Activated naive CD8-positive, alpha-beta T cell treated with anti-CD3 and anti-CD28 coated beads, Interleukin-2, amount 50 U/mL, for 24 hours (primary cell): ENCODE data around the gene MAD1L1.

ENCODE experiments used
- ATAC-seq: fragments of 150-1000 bp; cut with Tn5 transposase; one replicate; pipeline ENCODE4 v1.10.0; 2021
- DNase-seq: peaks from one replicate; pipeline ENCODE4 v3.0.0; 2021
- H3K27ac Mint-ChIP-seq: one replicate; pipeline ENCODE4 v1.8.0; 2021; ENCODE audit warnings: mild to moderate bottlenecking, mixed read lengths
- H3K27me3 Mint-ChIP-seq: one replicate; pipeline ENCODE4 v1.8.0; 2021; ENCODE audit warnings: mixed read lengths
- H3K36me3 Mint-ChIP-seq: one replicate; pipeline ENCODE4 v1.8.0; 2021; ENCODE audit warnings: low read depth, mixed read lengths
- H3K4me1 Mint-ChIP-seq: one replicate; pipeline ENCODE4 v1.8.0; 2021; ENCODE audit warnings: mixed read lengths
- H3K4me3 Mint-ChIP-seq: one replicate; pipeline ENCODE4 v1.8.0; 2021; ENCODE audit warnings: mild to moderate bottlenecking, moderate library complexity, mixed read lengths
- H3K9me3 Mint-ChIP-seq: one replicate; pipeline ENCODE4 v1.8.0; 2021; ENCODE audit warnings: mixed read lengths

The MAD1L1 gene

GRCh38 chr7:2211259-2211880, 21.4 kb downstream of the MAD1L1 start:
- no peak overlapping the region for H3K4me3 Mint-ChIP-seq
- H3K27me3 Mint-ChIP-seq, result no peaks in the 10 kb centered on the region
- no peak for DNase-seq
- H3K9me3 Mint-ChIP-seq, result no peaks in the 10 kb centered on the region
- H3K27ac Mint-ChIP-seq, result no peak overlapping the region
- no peak for ATAC-seq
- H3K4me1 Mint-ChIP-seq, result peaks cover 19% of the 10 kb centered on the region
- H3K36me3 Mint-ChIP-seq, result peaks cover 41% of the 10 kb centered on the region

DNA sequence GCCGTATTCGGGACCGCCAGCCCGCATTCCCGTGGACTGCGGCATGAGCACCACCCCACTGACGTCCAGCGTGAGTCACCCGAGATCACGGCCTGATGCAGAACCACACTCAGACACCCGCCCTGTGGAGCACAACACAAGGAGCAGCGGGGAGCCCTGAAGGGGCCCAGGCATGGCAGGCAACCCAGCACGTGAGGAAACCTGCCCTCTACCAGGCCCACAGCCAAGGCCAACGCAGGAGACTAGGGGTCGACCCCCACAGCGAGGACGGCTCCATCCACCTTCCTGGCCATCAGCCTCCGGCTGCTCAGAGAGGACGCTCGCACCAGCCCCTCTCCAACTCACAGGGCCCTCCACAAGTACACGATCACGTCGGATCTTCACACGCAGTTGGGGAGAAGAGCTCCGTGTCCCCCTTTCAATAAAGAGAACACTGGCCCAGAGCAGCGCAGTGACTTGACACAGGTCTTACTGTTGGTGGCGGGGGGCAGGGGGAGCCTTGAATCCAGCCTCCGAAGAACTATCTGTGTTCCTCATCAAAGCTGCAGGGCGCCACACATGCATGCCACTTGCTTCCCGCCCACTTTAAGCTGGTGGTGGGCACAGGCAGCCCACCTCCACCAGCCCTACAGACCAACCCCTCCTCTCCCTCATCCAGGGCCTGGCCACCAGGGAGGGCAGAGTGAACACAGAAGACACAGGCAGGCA, 22.0 kb downstream of the MAD1L1 start:
- Mint-ChIP-seq H3K36me3 (peaks cover 35% of the 10 kb centered on the region), H3K4me1 (peaks cover 18% of the 10 kb centered on the region), H3K9me3 (no peaks in the 10 kb centered on the region), H3K27ac (no peak overlapping the region), H3K27me3 (no peaks in the 10 kb centered on the region), H3K4me3 (no peak overlapping the region)
- ATAC-seq (no peak), DNase-seq (no peak)

DNA sequence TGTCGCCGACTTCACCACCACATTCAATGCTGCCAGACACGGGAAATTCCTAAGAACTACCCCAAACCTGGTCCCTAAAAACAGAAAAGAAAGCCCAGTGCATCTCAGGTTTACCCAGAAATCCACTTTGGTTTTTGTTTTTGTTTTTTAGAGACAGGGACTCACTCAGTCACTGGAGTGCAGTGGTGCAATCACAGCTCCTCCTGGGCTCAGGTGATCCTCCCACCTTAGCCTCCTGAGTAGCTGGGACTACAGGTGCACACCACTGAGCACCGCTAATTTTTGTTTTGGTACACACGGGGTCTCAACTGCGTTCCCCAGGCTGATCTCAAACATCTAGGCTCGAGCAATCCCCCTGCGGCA, 22.8 kb downstream of the MAD1L1 start:
- ATAC-seq (no peak), DNase-seq (no peak)
- H3K27ac Mint-ChIP-seq, result peak overlapping the region; percentile 61
- H3K4me1 Mint-ChIP-seq, result peaks cover 14% of the 10 kb centered on the region
- H3K27me3 Mint-ChIP-seq, result no peaks in the 10 kb centered on the region
- no peak overlapping the region for H3K4me3 Mint-ChIP-seq
- H3K9me3 Mint-ChIP-seq, result no peaks in the 10 kb centered on the region
- peaks cover 31% of the 10 kb centered on the region for H3K36me3 Mint-ChIP-seq

DNA sequence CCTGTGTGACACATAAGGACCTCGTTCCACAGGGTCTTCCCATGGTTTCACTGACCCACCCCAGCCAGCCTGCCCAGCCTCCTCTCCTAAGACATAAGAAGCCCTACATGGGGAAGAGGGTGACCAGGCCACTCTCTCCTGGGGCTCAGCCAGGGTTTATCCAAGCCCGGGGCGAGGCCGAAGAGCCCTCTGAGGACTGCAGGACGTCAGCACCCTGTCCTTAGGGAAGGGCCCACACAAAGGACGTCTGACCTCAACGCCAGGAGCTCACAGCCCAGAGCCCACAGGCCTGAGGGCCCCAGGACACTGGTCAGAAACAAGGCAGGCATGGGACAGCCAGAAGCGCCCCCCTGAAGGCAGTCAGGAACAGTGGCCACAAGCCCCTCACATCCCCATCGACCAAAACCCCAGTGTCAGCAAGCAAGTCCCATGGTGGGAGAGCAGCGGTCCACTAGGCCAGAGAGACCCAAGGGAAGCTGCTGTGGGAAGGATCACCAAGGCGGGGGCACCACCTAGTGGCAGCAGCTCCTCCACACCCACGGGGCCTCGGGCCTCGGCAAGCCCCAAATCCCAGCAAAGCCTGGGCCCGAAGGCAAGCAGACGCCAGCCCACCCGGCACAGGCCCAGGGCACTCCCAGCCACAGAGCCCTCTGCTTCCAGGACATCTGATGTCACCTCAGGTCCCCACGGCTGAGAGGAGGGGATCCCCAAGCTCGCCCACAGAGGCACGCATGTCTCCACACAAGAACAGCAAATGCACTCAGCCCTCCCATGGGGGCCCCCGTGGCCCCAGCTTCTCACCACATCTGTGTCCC, 23.4 kb downstream of the MAD1L1 start:
- H3K4me1 Mint-ChIP-seq, result peaks cover 14% of the 10 kb centered on the region
- H3K27ac Mint-ChIP-seq, result peak overlapping the region; percentile 61
- H3K36me3 Mint-ChIP-seq, result peaks cover 28% of the 10 kb centered on the region
- no peaks in the 10 kb centered on the region for H3K9me3 Mint-ChIP-seq
- H3K4me3 Mint-ChIP-seq, result no peak overlapping the region
- H3K27me3 Mint-ChIP-seq, result no peaks in the 10 kb centered on the region
- ATAC-seq, result peak; percentile 67
- peak; percentile 51 for DNase-seq

DNA sequence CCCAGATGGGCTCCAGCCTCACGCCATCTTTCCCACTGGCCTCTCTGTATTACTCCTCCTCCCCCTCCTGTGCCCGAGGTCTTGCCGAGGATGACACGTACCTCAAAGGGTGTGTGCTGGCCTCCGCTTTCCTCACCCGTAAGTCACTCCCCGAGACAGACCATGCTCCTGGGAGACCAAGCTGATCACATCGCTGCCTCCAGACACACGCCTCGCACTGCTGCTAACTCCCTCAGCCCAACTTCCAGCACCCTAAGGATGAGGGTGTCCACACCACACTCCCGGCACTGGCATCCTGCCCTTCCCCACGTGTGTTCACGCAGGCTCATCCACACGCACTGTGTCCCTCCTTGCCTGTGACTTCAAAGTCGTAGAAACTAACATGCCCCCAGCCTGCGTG, 24.0 kb downstream of the MAD1L1 start:
- DNase-seq (no peak), ATAC-seq (no peak)
- no peak overlapping the region for H3K27ac Mint-ChIP-seq
- peaks cover 12% of the 10 kb centered on the region for H3K4me1 Mint-ChIP-seq
- H3K27me3 Mint-ChIP-seq, result no peaks in the 10 kb centered on the region
- H3K9me3 Mint-ChIP-seq, result no peaks in the 10 kb centered on the region
- H3K4me3 Mint-ChIP-seq, result no peak overlapping the region
- peaks cover 24% of the 10 kb centered on the region for H3K36me3 Mint-ChIP-seq

- Mint-ChIP-seq H3K36me3 (peaks cover 13% of the 10 kb centered on the region), H3K27ac (no peak overlapping the region), H3K4me1 (peaks cover 12% of the 10 kb centered on the region), H3K4me3 (no peak overlapping the region), H3K27me3 (no peaks in the 10 kb centered on the region), H3K9me3 (no peaks in the 10 kb centered on the region)
- ATAC-seq (no peak), DNase-seq (no peak)
These were observed 27.5 kb downstream of the MAD1L1 start for GRCh38 chr7:2205036-2205780.

- Mint-ChIP-seq H3K27me3 (no peaks in the 10 kb centered on the region), H3K4me3 (no peak overlapping the region), H3K36me3 (peaks cover 13% of the 10 kb centered on the region), H3K27ac (no peak overlapping the region), H3K9me3 (no peaks in the 10 kb centered on the region), H3K4me1 (peaks cover 4% of the 10 kb centered on the region)
- no peak for DNase-seq
- ATAC-seq, result no peak
These were observed 28.3 kb downstream of the MAD1L1 start for GRCh38 chr7:2204446-2204845.

GRCh38 chr7:2203766-2204300, 28.9 kb downstream of the MAD1L1 start:
- DNase-seq, result no peak

DNA sequence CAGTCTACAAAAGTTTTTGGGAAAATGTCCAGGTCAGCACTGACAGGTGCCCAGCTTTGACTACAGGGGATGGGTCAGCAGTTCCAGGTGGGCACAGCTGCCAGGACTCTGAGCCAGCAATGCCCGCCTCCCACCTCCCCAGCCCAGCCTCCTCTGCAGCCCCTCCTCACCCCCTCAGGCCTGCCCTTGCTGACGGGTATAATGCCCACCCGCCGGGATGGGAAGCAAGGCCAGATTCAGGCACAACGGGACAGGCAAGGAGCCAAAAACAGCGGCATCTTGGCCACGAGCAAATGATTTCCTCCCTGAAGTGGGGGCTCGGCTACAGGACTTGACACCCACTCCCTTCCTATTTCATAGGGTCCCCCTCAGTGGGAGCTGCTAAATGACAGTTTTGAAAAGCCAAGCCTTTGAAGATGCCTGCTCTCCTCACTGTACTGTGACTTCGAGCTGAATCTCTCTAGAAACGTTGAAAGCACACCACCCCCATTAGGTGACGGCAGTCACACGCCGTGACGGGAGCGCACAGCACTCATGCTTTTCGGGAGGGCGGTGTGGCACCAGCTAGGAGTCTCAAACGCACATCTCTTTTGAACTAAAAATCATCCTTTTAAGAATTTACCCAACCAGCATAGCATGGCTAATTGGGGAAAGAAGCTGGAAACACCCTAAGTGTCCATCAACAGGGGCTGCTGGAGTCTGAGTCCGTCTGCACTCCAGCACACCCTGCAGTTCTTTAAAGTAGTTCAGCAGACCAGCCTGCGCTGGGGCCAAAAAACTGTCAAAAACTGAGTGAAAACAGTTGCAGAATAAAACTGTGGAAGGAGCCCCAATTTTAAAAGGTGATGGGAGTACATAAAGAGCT, 29.6 kb downstream of the MAD1L1 start:
- H3K9me3 Mint-ChIP-seq, result no peaks in the 10 kb centered on the region
- H3K36me3 Mint-ChIP-seq, result peaks cover 7% of the 10 kb centered on the region
- no peaks in the 10 kb centered on the region for H3K27me3 Mint-ChIP-seq
- H3K4me1 Mint-ChIP-seq, result no peaks in the 10 kb centered on the region
- no peak overlapping the region for H3K27ac Mint-ChIP-seq
- ATAC-seq, result no peak
- no peak for DNase-seq
- no peak overlapping the region for H3K4me3 Mint-ChIP-seq

More at GRCh38 chr7:2203766-2204300, 28.9 kb downstream of the MAD1L1 start:
- Mint-ChIP-seq H3K27ac (no peak overlapping the region), H3K4me1 (peaks cover under 1% of the 10 kb centered on the region), H3K36me3 (peaks cover 11% of the 10 kb centered on the region), H3K27me3 (no peaks in the 10 kb centered on the region), H3K4me3 (no peak overlapping the region), H3K9me3 (no peaks in the 10 kb centered on the region)
- no peak for ATAC-seq

- Mint-ChIP-seq H3K36me3 (peaks cover 6% of the 10 kb centered on the region), H3K4me3 (no peak overlapping the region)
These were observed 30.4 kb downstream of the MAD1L1 start for GRCh38 chr7:2202361-2202761.

DNA sequence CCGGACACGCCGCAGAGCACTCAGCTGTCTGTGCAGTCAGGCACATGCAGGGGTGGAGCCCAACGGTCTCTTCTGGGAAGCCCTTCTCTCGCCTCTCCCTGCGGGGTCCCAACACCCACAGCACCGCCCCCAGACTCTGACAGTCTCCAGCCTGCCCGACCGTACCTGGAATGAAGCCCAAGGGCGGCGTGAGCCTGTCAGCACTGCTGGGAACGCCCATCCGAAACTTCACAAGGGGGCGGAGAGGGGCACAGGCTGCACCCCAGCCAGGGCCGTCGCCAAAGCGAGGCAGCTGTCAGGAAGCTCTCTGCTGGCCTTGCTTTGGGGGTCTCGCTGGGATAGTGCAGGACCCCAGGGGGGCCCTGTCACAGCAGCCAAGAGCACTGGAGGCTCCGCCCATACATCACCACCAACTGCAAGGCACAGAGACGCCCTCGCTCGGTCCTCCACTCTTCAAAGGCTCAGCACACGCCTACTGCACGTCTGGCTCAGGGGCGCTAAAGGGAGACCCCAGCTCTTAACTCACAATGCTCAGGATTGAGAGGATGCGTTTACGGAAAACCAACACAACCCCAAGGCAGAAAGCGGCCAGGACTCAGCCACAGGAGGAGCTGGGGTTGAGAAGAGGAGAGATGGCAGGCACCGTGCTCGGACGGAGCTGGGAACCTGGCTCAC, 30.9 kb downstream of the MAD1L1 start:
- Mint-ChIP-seq H3K4me3 (no peak overlapping the region), H3K4me1 (peaks cover 1% of the 10 kb centered on the region), H3K36me3 (peaks cover 11% of the 10 kb centered on the region), H3K27ac (no peak overlapping the region), H3K27me3 (no peaks in the 10 kb centered on the region), H3K9me3 (no peaks in the 10 kb centered on the region)
- no peak for DNase-seq
- ATAC-seq, result no peak

More at GRCh38 chr7:2202361-2202761, 30.4 kb downstream of the MAD1L1 start:
- no peaks in the 10 kb centered on the region for H3K9me3 Mint-ChIP-seq
- no peak for DNase-seq
- no peak for ATAC-seq
- H3K4me1 Mint-ChIP-seq, result peaks cover under 1% of the 10 kb centered on the region
- no peak overlapping the region for H3K27ac Mint-ChIP-seq
- no peaks in the 10 kb centered on the region for H3K27me3 Mint-ChIP-seq

DNA sequence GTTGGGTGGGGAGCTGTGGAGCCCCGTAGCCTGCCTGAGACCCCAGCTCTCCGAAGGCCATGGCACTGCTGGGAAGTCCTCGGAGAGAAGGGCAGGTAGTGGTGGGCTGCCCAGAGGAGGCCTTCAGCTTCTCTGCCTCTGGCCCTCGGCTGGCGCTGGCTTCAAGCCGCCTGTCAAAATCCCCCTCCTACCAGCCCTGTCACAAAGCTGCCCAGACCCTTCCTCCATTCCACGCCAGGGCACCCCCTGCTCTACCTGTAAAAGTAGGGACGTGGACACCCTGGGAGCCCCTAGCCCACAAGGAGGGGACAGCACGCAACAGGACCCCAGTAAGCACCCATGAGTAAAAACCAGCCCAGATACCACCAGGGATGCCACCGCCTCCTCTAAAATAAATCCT, 31.6 kb downstream of the MAD1L1 start:
- no peaks in the 10 kb centered on the region for H3K9me3 Mint-ChIP-seq
- no peaks in the 10 kb centered on the region for H3K27me3 Mint-ChIP-seq
- peaks cover 18% of the 10 kb centered on the region for H3K36me3 Mint-ChIP-seq
- no peak for ATAC-seq
- H3K4me1 Mint-ChIP-seq, result peaks cover 1% of the 10 kb centered on the region
- no peak overlapping the region for H3K4me3 Mint-ChIP-seq
- H3K27ac Mint-ChIP-seq, result no peak overlapping the region
- no peak for DNase-seq

GRCh38 chr7:2200584-2200980, 32.2 kb downstream of the MAD1L1 start:
- ATAC-seq, result no peak
- peaks cover 23% of the 10 kb centered on the region for H3K36me3 Mint-ChIP-seq
- no peak overlapping the region for H3K27ac Mint-ChIP-seq
- no peak for DNase-seq
- peaks cover 1% of the 10 kb centered on the region for H3K4me1 Mint-ChIP-seq
- H3K27me3 Mint-ChIP-seq, result no peaks in the 10 kb centered on the region
- no peak overlapping the region for H3K4me3 Mint-ChIP-seq
- H3K9me3 Mint-ChIP-seq, result no peaks in the 10 kb centered on the region
